UCSD-AML1 (cell line): Measurements from ENCODE around the gene PTPRD.

Source experiments
- DNase-seq: peaks from one replicate; lab custom pipeline; 2025; ENCODE audit not compliant: unreplicated experiment; lab: John Stamatoyannopoulos, UW

Gene PTPRD

GRCh38 chr9:8852301-8852864 lies 1760.4 kb downstream of the PTPRD start:
- no peak for DNase-seq

DNA sequence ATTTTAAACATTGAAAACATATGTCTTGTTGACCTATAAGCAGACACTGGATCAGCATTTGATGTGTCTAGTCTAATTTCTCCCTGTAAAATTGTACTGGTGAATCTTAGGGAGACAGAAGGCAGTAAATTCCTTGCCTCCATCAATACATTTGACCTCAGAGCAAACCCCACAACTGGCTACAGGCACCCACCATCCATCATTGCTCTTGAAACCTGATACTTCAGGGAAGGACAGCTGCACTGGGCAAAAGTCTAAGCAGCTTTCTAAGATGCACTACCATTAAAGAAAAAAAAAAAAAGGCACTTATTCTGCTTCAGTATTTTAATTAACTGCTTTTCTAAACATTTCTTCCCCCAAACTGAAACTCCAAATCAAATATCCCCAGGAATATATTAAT lies 1761.9 kb downstream of the PTPRD start:
- no peak for DNase-seq

DNA sequence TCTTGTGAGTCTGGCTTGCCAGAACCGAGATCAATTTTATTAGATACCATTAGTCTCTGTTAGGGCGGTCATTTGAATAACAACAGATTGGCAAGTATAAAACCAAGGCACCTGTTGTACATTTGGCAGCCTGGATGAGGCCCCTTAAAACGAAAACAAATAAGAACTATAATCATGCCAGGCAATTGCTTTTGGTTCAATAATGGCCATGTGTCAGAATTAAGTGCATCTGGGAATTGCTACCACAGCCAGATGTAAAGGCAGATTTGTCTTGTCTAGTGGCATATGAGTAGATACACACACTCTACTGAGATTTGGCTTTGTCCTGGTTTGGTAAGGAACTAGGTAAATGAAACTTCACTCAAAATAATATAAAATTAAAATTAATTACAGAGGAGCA lies 1767.0 kb downstream of the PTPRD start:
- DNase-seq = no peak

- DNase-seq = no peak
These were observed 1767.4 kb downstream of the PTPRD start for GRCh38 chr9:8845376-8845775.

GRCh38 chr9:8844549-8844948 lies 1768.3 kb downstream of the PTPRD start:
- DNase-seq = no peak

- DNase-seq = no peak
These were observed 1770.2 kb downstream of the PTPRD start for GRCh38 chr9:8842402-8843193.

GRCh38 chr9:8838136-8838535 lies 1774.7 kb downstream of the PTPRD start:
- DNase-seq = no peak

GRCh38 chr9:8835291-8835690 lies 1777.5 kb downstream of the PTPRD start:
- DNase-seq = no peak

DNA sequence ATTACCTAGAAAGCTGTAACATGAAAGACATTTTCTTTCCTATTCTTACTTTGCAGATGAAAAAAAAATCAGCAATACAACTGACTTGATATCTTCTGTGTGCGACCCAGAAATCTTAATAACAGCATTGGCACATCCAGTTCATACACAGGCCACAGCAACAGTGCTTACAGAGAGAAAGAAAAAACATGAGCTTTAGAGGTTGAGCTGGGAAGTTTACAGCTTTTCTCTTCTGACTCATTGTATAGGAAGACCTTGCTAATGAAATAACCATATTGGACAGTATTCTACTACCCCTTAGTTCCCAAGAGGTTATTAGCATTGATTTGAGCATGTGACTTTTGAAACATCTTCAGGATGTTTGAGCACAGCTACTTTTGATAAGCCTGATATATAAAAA lies 1779.8 kb downstream of the PTPRD start:
- no peak for DNase-seq

- no peak for DNase-seq
These were observed 1780.4 kb downstream of the PTPRD start for GRCh38 chr9:8832386-8832785.

DNA sequence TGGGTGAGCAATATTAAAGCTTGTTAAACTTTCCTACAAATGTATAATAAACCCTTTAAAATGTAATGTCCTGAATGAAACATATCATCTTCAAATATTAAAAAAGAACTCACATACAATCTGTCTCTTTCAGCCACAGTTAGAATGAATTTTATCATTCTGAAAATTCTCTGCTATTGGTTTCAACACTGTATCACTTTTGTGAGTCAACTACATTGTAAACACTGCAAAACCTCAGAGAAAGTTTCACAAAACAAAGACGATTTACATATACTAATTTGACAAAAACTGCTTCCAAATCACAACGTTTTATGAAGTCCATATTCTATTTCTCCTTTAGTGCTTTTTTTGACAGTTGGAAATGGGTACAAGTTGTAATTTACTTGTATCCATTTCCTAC lies 1781.2 kb downstream of the PTPRD start:
- no peak for DNase-seq

DNA sequence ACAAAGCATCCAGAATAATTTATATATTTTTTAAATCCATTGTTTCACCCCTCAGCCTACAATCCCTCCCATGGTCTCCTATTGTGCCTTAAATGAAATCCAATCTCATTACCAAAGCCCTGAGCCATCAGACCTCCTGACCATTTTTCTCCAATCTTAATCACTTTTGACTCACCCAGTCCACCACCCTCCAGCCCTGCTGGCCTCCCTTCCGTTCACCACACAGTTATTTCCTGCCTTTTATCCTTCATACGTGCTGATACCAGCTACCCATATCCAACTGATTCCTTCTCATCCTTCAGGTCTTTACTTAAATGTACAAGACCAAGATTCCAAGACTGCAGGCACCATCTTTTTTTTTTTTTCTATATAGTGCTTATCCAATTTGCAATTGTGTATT lies 1786.5 kb downstream of the PTPRD start:
- DNase-seq = no peak

DNA sequence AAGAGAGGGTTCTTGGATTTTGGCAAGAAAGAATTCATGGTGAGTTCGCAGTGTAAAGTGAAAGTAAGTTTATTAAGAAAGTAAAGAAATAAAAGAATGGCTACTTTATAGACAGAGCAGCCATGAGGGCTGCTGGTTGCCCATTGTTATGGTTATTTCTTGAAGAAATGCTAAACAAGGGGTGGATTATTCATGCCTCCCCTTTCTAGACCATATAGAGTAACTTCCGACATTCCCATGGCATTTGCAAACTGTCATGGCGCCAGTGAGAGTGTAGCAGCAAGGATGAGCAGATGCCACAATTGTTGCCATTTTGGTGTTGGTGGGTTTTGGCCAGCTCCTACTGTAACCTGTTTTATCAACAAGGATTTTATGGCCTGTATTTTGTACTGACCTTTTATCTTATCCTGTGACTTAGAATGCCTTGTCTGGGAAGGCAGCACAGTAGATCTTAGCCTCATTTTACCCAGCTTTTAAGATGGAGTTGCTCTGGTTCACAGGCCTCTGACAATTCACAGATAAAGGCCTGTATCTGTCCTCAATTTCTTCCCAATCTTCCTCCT lies 1787.1 kb downstream of the PTPRD start:
- no peak for DNase-seq

DNA sequence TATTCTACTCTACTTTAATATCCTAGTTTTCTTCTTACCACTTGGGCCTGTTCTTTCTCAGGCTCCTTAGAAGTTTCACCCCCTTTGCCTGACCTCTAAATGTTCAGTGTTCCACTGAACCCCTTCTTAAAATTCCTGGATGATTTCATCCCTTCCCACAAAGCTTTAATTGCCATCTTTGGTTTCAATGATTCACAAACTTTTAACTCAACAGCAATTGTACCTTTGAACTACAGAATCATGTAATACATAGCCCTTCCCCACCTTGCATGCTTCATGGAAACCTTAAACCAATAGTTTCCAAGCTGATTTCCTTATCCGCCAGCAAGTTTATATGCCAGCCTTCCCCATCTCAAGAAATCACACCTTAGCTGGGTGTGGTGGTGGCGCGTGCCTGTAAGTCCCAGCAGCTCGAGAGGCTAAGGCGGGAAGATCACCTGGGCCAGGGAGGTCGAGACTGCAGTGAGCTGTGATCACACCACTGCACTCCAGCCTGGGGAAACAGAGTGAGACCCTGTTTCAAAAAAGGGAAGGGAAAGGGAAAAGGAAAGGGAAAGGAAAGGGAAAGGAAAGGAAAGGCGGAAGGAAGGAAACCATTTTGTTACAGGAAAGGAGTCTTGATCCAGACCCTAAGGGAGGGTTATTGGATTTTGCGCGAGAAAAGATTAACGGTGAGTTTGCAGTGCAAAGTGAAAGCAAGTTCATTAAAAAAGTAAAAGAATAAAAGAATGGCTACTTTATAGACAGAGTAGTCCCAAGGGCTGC lies 1789.5 kb downstream of the PTPRD start:
- no peak for DNase-seq

- no peak for DNase-seq
These were observed 1790.2 kb downstream of the PTPRD start for GRCh38 chr9:8822667-8823025.

- no peak for DNase-seq
These were observed 1790.7 kb downstream of the PTPRD start for GRCh38 chr9:8821910-8822666.

GRCh38 chr9:8817335-8817734 lies 1795.5 kb downstream of the PTPRD start:
- DNase-seq = no peak

GRCh38 chr9:8816361-8816760 lies 1796.4 kb downstream of the PTPRD start:
- no peak for DNase-seq

GRCh38 chr9:8815931-8816330 lies 1796.9 kb downstream of the PTPRD start:
- no peak for DNase-seq

DNA sequence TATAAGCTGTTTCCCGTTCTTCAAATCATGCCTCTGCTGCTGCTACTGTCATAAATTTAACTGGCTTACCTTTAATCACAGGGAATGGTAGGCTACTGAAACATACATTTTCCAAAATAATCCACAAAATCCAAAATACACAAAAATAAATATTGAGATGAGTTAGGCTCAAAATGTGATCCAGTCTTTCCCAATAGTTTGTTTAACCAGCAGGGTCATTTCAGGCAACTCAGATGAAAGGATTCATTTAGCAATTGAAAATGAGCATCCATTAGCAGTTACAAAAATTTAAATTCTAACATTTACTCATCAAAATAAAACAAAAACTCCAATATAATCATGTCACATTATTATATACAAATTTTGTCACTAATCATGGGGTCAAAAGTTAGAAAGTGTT lies 1797.6 kb downstream of the PTPRD start:
- DNase-seq = no peak

DNA sequence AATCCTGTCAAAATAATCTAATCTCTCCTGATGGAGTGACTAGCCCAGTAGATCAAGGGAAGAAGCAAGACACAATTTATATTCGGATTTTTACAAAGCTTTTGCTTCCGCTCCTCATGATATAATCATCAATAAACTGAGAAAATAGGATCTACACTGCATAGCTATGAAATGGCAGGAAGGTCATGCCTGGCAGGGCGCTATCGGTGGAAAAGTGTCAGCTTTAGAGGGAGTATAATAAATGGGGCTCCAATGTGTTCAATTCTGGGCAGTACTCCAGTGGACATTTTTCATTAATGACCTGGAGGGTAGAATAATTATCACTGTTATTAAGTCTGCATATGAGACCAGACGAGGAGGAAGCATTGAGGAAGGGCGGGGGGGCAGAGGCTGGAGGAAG lies 1799.9 kb downstream of the PTPRD start:
- no peak for DNase-seq
